Esophagus muscularis mucosa (tissue), 3 donors: ENCODE data around the gene STMN3.
"Not testable (repeated sequence)": the region's sequence is repeated elsewhere in the genome, so short reads cannot be mapped to it uniquely, and the experiment has no call there.

Experiments used
- POLR2A ChIP-seq: fragments of 450-650 bp; IDR thresholded peaks from one replicate; pipeline ENCODE4 v1.6.1; 2017; ENCODE audit warnings: antibody characterized with exemption, moderate library complexity, mild to moderate bottlenecking, low read depth
- TF ChIP-seq, protein P1 (sequence below), 3 experiments: fragments of 200-600 bp in 2 of 3; fragments of 450-650 bp in 1 of 3; sonication (generic) in 2 of 3; IDR thresholded peaks; one replicate each; pipeline ENCODE4 v1.5.1; 2017 to 2019; ENCODE audit warnings: antibody characterized with exemption in 3 of 3, mild to moderate bottlenecking in 2 of 3, moderate library complexity in 1 of 3

GRCh38 chr20:63650486-63650885 lies 2.7 kb downstream of the STMN3 start:
- TF ChIP-seq, protein P1, sequence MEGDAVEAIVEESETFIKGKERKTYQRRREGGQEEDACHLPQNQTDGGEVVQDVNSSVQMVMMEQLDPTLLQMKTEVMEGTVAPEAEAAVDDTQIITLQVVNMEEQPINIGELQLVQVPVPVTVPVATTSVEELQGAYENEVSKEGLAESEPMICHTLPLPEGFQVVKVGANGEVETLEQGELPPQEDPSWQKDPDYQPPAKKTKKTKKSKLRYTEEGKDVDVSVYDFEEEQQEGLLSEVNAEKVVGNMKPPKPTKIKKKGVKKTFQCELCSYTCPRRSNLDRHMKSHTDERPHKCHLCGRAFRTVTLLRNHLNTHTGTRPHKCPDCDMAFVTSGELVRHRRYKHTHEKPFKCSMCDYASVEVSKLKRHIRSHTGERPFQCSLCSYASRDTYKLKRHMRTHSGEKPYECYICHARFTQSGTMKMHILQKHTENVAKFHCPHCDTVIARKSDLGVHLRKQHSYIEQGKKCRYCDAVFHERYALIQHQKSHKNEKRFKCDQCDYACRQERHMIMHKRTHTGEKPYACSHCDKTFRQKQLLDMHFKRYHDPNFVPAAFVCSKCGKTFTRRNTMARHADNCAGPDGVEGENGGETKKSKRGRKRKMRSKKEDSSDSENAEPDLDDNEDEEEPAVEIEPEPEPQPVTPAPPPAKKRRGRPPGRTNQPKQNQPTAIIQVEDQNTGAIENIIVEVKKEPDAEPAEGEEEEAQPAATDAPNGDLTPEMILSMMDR (IDR thresholded peaks at IDR 0.05) = not testable (repeated sequence)
- TF ChIP-seq POLR2A = not testable (repeated sequence)
